ENCODE results near the gene MRM1. TPM values are rescaled to one million over a fixed set of nuclear protein-coding genes. Genes with fewer than 3 reads are reported as not detected.

MRM1 gene
- total and polyA plus RNA-seq, 7 donors = 2.8 to 15.0 (median 5.3) TPM

DNA sequence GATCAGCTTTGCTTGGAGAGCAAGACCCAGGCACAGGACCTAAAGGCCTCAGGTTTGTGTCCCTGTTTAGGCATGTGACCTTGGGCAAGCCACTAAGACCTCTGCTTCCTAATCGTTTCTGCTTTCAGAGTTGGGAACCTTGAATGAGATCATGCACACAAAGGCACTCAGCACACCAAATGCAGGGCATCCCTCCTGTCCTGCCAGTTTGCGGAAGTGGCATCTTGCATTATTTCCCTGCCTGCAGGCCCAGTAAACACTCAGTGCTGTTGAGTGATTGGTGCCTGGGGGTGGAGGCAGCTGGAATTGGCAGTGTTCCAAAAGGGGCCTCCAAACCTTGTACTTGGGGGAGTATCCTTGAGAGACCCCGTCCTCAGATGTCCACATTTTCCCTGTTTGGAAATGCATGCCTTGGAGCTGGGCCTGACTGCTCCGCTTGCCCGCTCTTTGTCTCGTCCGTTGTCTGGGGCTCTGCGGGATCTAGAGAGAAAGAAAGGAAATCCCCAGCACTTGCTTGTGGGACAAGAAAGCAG, 28.7 kb downstream of the MRM1 start:
- DNase-seq = no peak
- 72 to 77% methylated on average over 8 of the region's 8 CpGs for WGBS, 2 donors
- H3K4me1 ChIP-seq = no peaks in the 10 kb centered on the region
- H3K27me3 ChIP-seq = peaks cover 0 to 59% (median 4%) of the 10 kb centered on the region in 3 donors
- no peaks in the 10 kb centered on the region for H3K9me3 ChIP-seq
- intact Hi-C loops (cut with DNase I) = loop anchor here (2.0 to 10.0 kb wide), 2 partner anchors 135 to 417 kb away; no protein-coding TSS in a partner anchor
- H3K36me3 ChIP-seq = no peaks in the 10 kb centered on the region
- no peak overlapping the region for H3K27ac ChIP-seq
- no peak overlapping the region for H3K4me3 ChIP-seq
- TF ChIP-seq EP300 (IDR thresholded peaks at IDR 0.05) (no peak), POLR2AphosphoS5 (IDR thresholded peaks at IDR 0.05) (no peak), POLR2A (IDR thresholded peaks at IDR 0.05) (no peak)
- TF ChIP-seq, protein P1, sequence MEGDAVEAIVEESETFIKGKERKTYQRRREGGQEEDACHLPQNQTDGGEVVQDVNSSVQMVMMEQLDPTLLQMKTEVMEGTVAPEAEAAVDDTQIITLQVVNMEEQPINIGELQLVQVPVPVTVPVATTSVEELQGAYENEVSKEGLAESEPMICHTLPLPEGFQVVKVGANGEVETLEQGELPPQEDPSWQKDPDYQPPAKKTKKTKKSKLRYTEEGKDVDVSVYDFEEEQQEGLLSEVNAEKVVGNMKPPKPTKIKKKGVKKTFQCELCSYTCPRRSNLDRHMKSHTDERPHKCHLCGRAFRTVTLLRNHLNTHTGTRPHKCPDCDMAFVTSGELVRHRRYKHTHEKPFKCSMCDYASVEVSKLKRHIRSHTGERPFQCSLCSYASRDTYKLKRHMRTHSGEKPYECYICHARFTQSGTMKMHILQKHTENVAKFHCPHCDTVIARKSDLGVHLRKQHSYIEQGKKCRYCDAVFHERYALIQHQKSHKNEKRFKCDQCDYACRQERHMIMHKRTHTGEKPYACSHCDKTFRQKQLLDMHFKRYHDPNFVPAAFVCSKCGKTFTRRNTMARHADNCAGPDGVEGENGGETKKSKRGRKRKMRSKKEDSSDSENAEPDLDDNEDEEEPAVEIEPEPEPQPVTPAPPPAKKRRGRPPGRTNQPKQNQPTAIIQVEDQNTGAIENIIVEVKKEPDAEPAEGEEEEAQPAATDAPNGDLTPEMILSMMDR (IDR thresholded peaks at IDR 0.05) = no peak

DNA sequence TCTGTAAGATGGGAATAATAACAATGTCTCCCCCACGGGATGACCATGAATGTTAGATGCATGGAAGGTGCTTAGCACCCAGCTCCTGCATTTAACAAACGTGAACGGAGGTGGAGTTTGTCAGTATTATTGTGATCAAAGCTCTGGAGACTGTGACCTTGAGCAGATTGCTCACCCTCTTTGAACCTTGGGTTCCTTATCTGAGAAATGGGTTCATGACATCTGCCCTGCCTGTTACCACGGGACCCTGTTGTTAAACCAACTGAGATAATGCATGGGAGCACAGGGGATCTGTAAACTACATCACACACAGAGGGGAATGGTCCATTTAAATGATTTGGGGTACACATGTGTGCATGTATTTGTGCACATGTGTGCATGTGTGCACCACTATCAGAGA, 29.6 kb downstream of the MRM1 start:
- H3K4me3 ChIP-seq = no peak overlapping the region
- peaks cover 0 to 64% (median 13%) of the 10 kb centered on the region in 3 donors for H3K27me3 ChIP-seq
- no peaks in the 10 kb centered on the region for H3K4me1 ChIP-seq
- H3K9me3 ChIP-seq = no peaks in the 10 kb centered on the region
- no peaks in the 10 kb centered on the region for H3K36me3 ChIP-seq
- TF ChIP-seq EP300 (IDR thresholded peaks at IDR 0.05) (no peak), POLR2AphosphoS5 (IDR thresholded peaks at IDR 0.05) (no peak), POLR2A (IDR thresholded peaks at IDR 0.05) (no peak)
- TF ChIP-seq, protein P1 (IDR thresholded peaks at IDR 0.05) = no peak
- 73 to 77% methylated on average over 4 of the region's 4 CpGs for WGBS, 2 donors
- intact Hi-C loops (cut with DNase I) = loop anchor here (10.0 kb wide), 1 partner anchor 134 kb away; no protein-coding TSS in a partner anchor
- no peak overlapping the region for H3K27ac ChIP-seq
- no peak for DNase-seq

DNA sequence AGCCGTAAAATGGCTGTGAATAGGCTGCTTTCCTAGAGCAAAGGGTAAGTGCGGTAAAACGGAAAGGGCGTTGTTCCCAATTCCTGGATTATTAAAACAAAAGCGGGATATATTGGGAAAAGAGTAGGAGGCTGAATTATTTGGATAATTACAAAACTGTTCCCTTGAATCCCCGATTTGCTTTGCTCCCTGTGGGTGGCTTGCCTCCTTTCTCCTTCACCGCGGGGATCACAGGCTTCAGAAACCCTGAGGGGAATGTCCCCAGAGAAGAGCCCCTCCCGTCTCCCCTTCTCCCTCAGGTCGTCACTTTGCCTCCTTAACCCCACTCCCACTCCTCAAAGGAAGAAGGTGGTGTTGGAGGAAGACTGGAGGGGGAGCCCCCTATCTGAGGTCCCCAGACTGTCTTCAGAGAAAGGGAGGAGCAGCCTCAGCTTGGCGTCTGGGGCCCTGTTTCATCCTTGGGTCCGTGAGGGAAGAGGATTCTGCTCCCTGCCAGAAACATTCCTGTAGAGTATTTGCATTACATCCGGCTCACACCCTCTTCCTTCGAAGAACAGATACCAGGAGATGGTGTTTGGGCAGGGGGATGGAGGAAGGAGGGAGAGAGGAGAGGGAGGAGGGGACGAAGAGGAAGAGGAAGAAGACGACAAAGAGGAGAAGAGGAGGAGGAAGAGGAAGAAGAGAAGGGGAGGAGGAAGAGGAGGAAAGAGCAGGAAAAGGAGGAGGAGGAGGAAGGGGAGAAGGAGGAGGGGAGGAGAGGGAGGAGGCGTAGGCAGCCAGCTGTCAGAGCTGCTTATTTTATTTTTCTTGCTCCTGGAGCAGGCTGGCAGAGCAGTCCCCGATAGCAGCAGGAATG, 31.8 kb downstream of the MRM1 start:
- H3K27me3 ChIP-seq = peaks cover 0 to 77% (median 13%) of the 10 kb centered on the region in 3 donors
- WGBS, 2 donors = 41 to 53% methylated on average over 18 of the region's 18 CpGs

DNA sequence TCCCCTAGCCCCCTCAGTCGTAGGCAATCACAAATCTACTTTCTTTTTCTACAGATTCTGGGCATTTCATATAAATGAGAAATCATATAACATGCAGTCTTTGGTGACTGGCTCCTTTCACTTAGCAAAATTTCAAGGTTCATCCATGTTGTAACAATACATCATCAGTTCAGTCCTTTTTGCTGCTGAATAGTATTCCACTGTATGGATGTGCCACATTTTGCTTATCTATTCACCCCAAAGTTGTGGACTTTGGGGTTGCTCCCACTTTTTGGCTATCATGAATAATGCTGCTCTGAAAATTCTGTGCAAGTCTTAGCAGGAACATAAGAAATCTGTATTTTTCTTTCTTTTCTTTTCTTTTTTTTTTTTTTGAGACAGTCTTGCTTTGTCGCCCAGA, 39.0 kb downstream of the MRM1 start:
- Histone ChIP-seq H3K4me1 (peaks cover 0 to 16% (median 15%) of the 10 kb centered on the region in 4 donors), H3K27ac (no peak overlapping the region), H3K9me3 (no peaks in the 10 kb centered on the region), H3K27me3 (peaks cover 29 to 91% (median 55%) of the 10 kb centered on the region in 3 donors), H3K36me3 (no peaks in the 10 kb centered on the region), H3K4me3 (no peak overlapping the region)
- DNase-seq = no peak
- TF ChIP-seq POLR2A (IDR thresholded peaks at IDR 0.05) = no peak
- TF ChIP-seq, protein P1 (IDR thresholded peaks at IDR 0.05) = no peak
- no peak for TF ChIP-seq POLR2AphosphoS5 (IDR thresholded peaks at IDR 0.05)
- no peak for TF ChIP-seq EP300 (IDR thresholded peaks at IDR 0.05)
- WGBS, 2 donors = 92 to 93% methylated on average over 2 of the region's 2 CpGs
- intact Hi-C loops (cut with DNase I) = no loop called here

More for the DNA sequence above, 31.8 kb downstream of the MRM1 start:
- no peak for TF ChIP-seq POLR2A (IDR thresholded peaks at IDR 0.05)
- no peak for TF ChIP-seq EP300 (IDR thresholded peaks at IDR 0.05)
- Histone ChIP-seq H3K4me3 (no peak overlapping the region), H3K4me1 (no peaks in the 10 kb centered on the region), H3K27ac (no peak overlapping the region), H3K9me3 (no peaks in the 10 kb centered on the region), H3K36me3 (no peaks in the 10 kb centered on the region)
- intact Hi-C loops (cut with DNase I) = loop anchor here (10.0 kb wide), 1 partner anchor 132 kb away; no protein-coding TSS in a partner anchor
- DNase-seq = no peak

DNA sequence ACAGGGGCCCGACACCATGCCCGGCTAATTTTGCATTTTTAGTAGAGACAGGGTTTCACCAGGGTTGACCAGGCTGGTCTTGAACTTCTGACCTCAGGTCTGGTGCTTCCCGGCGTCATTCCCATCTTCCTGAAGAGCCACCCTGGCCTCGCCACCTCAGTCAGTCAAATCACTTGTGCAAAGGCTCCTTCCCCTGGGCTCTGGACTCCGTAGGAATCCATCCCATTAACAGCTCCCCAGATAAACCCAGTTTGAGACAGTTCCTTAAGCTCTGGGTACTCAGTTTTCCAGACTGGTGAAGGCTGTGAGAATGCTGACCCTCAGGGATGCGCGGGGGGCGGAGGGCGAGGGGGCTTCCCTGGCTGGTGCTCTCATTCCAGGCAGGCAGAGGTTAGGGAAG, 39.5 kb downstream of the MRM1 start:
- peaks cover 29 to 91% (median 50%) of the 10 kb centered on the region in 3 donors for H3K27me3 ChIP-seq

More for the DNA sequence above, 39.5 kb downstream of the MRM1 start:
- intact Hi-C loops (cut with DNase I) = no loop called here
- H3K36me3 ChIP-seq = no peaks in the 10 kb centered on the region
- H3K9me3 ChIP-seq = no peaks in the 10 kb centered on the region
- no peak for TF ChIP-seq POLR2AphosphoS5 (IDR thresholded peaks at IDR 0.05)
- TF ChIP-seq POLR2A (IDR thresholded peaks at IDR 0.05) = no peak
- TF ChIP-seq, protein P1 (IDR thresholded peaks at IDR 0.05) = no peak
- WGBS, 2 donors = 63 to 85% methylated on average over 10 of the region's 10 CpGs
- no peak overlapping the region for H3K27ac ChIP-seq
- peaks cover 0 to 16% (median 15%) of the 10 kb centered on the region in 4 donors for H3K4me1 ChIP-seq
- H3K4me3 ChIP-seq = no peak overlapping the region
- DNase-seq = no peak
